ENCODE data around the gene CIP2A.

The CIP2A gene

DNA sequence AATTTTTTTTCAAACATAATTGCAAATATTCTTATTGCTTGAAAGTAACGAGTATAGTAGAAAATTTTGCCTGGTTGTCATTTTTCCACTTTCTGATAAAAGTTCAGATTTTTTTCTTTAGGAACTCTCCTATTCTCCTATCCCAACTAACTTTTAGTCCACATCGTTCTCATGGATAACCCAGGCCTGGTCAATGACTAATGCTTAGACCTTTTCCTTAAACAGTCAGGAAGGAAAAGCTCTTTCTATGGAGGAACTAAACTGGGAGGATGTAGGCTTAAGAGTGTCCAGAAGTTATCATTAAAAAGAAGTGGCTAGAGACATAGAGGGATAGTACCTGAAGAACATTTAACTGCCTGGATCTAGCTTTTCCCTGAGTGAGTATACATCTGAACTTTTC, 26.7 kb downstream of the CIP2A start:
- DNase-seq (ENCODE audit: low read depth): no peak

DNA sequence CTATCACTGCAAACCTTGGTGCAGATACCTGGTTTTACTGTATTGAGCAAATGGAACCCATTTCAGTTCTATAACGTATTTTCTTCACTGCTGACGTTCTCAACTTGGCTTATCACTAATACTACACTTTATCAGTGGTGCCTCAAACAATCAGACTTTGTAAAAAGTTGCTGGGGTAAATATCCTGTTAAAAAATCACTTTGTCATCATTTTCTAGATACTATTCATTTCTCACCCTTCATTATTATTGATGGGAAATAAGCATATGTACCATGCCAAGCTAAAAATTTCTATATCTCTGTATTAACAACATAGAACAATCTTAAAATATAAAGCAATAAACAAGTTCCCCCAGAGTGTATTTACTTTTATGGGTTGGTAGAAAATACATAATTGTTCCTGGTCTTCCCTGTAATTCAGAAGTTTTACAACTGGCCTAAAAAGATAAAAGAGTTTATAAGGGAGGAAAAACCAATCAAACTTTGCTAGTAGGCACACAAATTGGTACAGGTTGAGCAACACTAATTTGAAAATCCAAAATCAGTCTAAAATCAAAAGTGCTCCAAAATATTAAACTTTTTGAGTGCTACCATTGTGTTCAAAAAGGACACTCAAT, 33.2 kb downstream of the CIP2A start:
- DNase-seq (ENCODE audit: low read depth): no peak

- no peak for DNase-seq (ENCODE audit: low read depth)
Measured at GRCh38 chr3:108554913-108555571, 34.2 kb downstream of the CIP2A start.

GRCh38 chr3:108554229-108554628, 35.0 kb downstream of the CIP2A start:
- DNase-seq (ENCODE audit: low read depth): no peak

GRCh38 chr3:108552267-108553159, 36.7 kb downstream of the CIP2A start:
- no peak for DNase-seq (ENCODE audit: low read depth)

GRCh38 chr3:108548886-108549285, 40.4 kb downstream of the CIP2A start:
- DNase-seq (ENCODE audit: low read depth): no peak

DNA sequence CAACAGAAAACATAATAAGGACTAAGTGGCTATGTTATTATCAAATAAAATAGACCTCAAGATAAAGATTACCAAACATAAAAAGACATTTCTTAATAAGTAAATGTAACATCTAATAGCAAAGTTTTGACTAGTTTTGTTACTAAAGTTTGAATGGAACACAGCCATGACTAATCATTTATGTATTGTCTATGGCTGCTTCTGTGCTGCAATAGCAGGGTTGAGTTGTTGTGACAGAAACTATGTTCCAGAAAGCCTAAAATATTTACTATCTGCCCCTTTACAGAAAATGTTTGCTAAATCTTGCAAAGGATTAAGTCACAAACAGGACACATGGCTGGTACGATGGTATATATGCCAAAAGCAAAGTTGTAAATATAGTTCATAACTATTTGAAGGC, 40.9 kb downstream of the CIP2A start:
- DNase-seq (ENCODE audit: low read depth): no peak

GRCh38 chr3:108546692-108547091, 42.5 kb downstream of the CIP2A start:
- no peak for DNase-seq (ENCODE audit: low read depth)

- no peak for DNase-seq (ENCODE audit: low read depth)
Measured at GRCh38 chr3:108546247-108546646, 43.0 kb downstream of the CIP2A start.

DNA sequence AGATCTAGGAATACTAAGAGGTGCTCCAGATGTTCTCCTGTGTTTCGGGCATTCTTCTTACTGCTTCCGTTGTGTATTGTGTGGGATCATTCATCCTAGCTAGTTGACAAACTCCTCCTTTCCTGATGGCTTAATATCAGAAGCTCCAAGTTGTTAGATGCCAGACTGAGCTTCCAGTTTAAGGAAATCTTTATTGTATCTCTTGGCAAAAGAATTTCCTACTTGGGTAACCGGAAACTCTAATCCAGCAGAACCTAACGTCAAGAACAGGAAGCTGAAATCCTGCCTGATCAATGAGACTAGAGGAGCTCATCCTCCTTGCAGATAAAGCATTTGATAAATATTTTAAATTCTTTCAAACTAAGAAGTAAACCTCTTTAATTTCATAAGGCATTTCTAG, 51.2 kb downstream of the CIP2A start:
- DNase-seq (ENCODE audit: low read depth): no peak

GRCh38 chr3:108528459-108529252, 60.6 kb downstream of the CIP2A start:
- DNase-seq (ENCODE audit: low read depth): no peak

DNA sequence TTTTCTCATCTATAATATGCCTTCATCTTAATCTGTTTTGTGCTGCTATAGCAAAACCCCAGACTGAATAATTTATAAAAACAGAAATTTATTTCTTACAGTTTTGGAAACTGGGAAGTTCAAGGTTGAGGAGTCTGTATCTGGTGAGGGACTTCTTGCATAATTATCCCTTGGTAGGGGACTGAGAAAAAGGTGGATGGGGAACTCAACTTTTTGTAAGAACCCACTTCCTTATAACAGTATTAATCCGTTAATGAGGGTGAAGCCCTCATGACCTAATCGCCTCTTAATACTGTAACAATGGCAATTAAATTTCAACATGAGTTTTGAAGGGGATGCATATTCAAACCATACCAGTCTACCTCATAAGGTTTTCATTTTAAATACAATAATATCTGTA, 61.4 kb downstream of the CIP2A start:
- no peak for DNase-seq (ENCODE audit: low read depth)

GRCh38 chr3:108527109-108527508, 62.1 kb downstream of the CIP2A start:
- DNase-seq (ENCODE audit: low read depth): no peak

DNA sequence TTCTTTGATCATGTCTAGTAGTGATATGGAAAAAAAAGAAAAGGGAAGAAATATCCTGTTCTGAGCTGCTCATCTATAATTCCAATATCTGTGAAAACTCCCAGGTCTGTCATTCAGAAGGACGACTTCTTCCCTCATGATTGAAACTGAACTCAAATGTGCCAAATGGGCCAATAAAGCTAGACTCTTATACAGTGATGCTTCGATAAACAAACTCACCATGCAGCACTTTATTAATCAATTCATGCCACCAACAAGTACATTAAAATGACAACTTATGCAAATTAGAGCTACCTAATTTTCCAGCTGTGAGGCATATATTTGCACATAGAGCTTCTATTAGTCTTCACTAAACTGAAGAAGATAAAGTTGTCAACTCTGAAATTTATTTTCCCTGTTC, 63.3 kb downstream of the CIP2A start:
- no peak for DNase-seq (ENCODE audit: low read depth)

DNA sequence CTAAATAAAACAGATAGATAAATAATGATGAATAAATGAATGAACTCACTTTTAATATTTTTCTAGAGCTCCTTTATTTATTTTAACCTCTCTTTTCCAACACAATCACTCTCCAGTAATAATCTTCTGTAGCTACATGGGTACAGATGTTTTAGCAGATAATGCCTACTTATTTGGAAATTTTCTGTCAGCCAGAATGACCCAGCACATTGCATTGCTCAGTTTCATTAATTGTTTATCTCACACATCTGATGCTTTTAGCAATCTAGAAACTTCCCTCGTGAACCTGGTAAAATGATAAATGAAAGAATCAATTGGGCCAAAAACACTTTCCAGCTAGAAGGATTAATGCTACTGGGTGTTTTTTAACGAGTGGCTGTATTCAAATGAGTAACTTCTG, 64.0 kb downstream of the CIP2A start:
- no peak for DNase-seq (ENCODE audit: low read depth)

DNA sequence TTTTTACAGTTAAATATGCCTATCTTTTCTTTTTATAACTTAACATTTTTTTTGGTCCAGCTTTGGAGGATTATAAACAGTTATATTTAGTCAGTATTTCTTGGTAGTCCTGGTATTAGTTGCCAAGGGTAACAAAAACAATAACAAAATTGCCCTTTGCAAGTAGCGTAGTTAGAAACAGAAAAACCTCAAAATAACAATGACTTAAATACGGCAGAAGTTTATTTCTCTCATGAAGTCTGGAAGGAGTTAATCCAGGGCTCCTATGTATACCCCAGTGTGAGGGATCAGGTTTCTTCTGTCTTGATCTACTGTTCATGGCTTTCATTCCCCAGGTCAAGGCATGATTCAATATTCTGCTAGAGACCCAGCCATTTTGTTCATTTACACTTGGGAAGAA, 64.7 kb downstream of the CIP2A start:
- no peak for DNase-seq (ENCODE audit: low read depth)

GRCh38 chr3:108518895-108519294, 70.3 kb downstream of the CIP2A start:
- no peak for DNase-seq (ENCODE audit: low read depth)

GRCh38 chr3:108516881-108517280, 72.4 kb downstream of the CIP2A start:
- DNase-seq (ENCODE audit: low read depth): no peak

GRCh38 chr3:108513961-108514360, 75.3 kb downstream of the CIP2A start:
- DNase-seq (ENCODE audit: low read depth): no peak

GRCh38 chr3:108512671-108513070, 76.6 kb downstream of the CIP2A start:
- DNase-seq (ENCODE audit: low read depth): no peak

GRCh38 chr3:108511490-108511889, 77.7 kb downstream of the CIP2A start:
- no peak for DNase-seq (ENCODE audit: low read depth)

DNA sequence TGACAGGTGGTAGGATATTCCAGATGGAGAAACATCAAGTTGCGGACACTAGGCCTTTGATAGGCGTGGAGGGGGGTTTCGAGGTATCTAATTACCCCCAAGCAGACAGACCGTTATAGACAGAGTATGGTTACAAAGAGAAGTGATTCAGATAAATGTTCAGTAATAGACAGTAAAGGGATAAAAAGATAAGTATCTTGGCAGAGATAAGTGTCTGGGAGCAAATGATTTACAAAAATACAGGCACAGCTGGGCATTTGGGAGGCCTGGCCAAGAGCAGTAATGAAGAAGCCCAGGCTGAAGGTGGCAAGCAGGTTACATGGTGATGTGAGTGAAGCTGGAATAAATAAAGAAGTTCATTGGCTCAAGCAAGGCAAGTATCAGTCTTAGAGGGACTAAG, 78.2 kb downstream of the CIP2A start:
- DNase-seq (ENCODE audit: low read depth): no peak

Measured in activated T-cell treated with anti-CD3 and anti-CD28 coated beads for 24 hours (primary cell).